ENCODE measurements around the gene MYO18A.
A peak's percentile ranks its signal among the peaks of the same experiment; 100 is the strongest.

The MYO18A gene

DNA sequence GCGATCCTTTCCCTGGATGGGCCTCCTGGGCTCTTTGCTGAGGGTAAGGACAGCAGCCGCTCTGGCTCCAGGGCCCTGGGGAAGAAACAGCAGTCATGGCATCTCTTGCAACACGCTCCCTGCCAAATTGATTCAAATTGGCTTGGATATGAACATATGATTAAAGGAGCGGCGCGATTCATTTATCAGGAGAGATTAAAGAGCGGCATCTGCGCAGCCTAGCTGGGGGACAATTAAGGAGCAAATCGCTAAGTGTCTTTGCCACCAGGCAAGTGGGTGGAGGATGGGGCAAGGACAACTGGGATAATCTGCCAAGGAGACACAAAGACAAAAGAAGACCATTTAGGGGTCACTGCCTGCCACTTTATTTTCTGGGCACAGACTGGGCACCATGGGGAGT, 109.4 kb downstream of the MYO18A start:
- DNase-seq (ENCODE audit: insufficient read length, low spot score) (peak; percentile 73), FAIRE-seq (peak; percentile 90)

DNA sequence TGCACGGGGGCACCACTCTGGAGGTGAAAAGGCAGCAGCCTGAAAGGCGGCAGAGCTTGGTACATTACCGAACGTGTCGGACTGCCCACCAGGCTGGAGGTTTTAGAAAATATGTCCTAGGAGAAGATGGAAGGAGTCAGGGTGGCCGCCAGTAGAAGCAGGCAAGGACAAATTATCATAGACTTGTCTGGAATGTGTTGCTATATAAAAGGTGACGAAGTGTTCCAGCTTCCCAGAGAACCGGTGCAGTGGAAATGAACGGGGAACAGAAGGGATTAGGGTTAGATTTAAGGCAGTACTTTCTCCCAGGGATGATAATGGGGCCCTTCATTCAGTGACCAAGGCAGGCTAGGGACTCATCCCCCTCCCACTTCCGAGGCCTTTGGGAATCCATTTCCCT, 109.9 kb downstream of the MYO18A start:
- TF ChIP-seq, protein P1, sequence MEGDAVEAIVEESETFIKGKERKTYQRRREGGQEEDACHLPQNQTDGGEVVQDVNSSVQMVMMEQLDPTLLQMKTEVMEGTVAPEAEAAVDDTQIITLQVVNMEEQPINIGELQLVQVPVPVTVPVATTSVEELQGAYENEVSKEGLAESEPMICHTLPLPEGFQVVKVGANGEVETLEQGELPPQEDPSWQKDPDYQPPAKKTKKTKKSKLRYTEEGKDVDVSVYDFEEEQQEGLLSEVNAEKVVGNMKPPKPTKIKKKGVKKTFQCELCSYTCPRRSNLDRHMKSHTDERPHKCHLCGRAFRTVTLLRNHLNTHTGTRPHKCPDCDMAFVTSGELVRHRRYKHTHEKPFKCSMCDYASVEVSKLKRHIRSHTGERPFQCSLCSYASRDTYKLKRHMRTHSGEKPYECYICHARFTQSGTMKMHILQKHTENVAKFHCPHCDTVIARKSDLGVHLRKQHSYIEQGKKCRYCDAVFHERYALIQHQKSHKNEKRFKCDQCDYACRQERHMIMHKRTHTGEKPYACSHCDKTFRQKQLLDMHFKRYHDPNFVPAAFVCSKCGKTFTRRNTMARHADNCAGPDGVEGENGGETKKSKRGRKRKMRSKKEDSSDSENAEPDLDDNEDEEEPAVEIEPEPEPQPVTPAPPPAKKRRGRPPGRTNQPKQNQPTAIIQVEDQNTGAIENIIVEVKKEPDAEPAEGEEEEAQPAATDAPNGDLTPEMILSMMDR (IDR thresholded peaks at IDR 0.05; ENCODE audit: insufficient read depth, missing control alignments) = no peak
- FAIRE-seq = no peak

More for the DNA sequence above, 109.4 kb downstream of the MYO18A start:
- TF ChIP-seq, protein P1 (IDR thresholded peaks at IDR 0.05; ENCODE audit: insufficient read depth, missing control alignments) = no peak

DNA sequence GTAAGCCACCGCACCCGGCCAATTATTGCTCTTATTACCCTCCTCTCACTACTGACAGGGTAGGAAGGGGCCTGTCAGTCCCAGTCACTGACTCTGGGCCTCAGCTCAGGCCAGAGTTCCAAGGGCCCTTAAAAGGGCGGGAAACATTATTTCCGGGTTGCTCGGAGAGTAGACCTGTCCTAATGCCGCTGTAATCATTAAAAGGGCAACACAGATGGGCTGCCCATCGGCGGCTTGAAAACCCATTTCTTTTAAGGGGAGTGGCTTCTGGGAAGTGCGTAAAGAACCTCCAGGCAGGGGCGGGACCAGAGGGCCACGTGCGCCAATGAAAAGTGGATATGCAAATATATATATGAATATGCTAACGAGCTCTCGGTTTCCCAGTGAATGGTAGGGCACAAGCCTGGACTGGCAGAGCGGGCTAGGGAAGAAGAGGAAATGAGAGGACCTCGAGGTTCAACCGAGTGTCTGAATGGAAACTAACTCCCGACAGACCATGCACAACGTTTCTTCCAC, 110.6 kb downstream of the MYO18A start:
- TF ChIP-seq, protein P1 (IDR thresholded peaks at IDR 0.05; ENCODE audit: insufficient read depth, missing control alignments) = no peak
- DNase-seq (ENCODE audit: insufficient read length, low spot score) (no peak), FAIRE-seq (no peak)

More for the DNA sequence above, 109.9 kb downstream of the MYO18A start:
- DNase-seq (ENCODE audit: insufficient read length, low spot score) = no peak

DNA sequence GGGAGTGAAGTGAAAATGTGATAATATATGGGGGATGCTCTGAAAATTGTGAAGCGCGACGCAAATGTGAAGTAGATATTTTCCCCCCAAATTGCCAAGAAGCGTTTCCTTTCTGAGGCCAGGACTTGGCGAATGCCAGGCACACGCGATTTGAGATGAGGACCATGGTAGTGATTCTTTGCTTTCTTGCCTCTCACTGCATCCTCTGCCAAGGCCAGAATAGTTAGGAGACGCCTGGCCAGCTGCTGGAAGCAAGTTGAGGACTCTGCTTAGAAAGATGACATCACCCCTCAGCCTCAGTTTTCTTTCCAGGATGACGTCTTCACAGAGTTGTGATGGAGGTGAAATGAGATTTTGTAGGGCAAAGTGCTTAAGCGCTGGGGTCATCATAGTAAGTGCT, 111.4 kb downstream of the MYO18A start:
- FAIRE-seq (no peak), DNase-seq (ENCODE audit: insufficient read length, low spot score) (no peak)
- TF ChIP-seq, protein P1 (IDR thresholded peaks at IDR 0.05; ENCODE audit: insufficient read depth, missing control alignments) = no peak

DNA sequence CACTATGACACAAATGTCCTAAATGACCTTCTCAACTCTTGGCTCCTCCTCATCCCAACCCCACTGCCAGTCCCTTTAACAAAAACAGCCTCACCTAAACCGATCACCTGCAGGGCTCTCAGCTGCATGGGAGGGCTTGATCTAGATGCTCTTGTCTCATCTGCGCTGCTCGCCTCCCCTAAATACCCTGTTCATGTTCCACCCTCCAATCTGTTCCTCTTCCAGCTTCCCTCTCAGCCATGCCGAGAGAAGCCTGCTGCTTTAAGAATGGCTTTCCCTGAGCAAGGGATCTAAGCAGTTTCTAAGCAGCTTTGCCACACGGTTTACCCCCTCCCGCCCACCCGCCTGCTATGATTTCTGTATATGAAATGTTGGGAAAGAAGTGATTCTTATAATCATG, 113.6 kb downstream of the MYO18A start:
- no peak for DNase-seq (ENCODE audit: insufficient read length, low spot score)
- FAIRE-seq = peak; percentile 80
- TF ChIP-seq, protein P1 (IDR thresholded peaks at IDR 0.05; ENCODE audit: insufficient read depth, missing control alignments) = no peak

DNA sequence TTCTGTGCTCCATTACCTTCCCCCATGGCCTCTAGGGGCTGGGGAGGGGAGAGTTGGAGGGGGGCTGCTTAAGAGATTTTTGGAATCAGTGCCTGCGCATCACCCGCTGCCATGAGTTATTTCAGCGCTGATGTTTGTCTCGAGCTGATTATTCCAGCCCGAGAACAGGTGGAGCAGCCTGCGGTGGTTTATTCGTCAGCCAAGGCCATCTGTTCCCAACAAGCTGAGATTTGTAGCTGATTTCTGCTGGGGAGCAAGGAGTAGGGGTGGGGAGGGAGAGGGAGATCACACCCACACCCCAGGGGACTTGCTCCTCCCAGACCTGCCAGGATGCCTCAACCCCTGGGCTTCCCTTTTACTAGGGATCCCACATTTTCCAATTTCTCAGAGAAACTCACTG, 114.2 kb downstream of the MYO18A start:
- TF ChIP-seq, protein P1 (IDR thresholded peaks at IDR 0.05; ENCODE audit: insufficient read depth, missing control alignments) = no peak
- peak; percentile 39 for DNase-seq (ENCODE audit: insufficient read length, low spot score)
- peak; percentile 74 for FAIRE-seq

DNA sequence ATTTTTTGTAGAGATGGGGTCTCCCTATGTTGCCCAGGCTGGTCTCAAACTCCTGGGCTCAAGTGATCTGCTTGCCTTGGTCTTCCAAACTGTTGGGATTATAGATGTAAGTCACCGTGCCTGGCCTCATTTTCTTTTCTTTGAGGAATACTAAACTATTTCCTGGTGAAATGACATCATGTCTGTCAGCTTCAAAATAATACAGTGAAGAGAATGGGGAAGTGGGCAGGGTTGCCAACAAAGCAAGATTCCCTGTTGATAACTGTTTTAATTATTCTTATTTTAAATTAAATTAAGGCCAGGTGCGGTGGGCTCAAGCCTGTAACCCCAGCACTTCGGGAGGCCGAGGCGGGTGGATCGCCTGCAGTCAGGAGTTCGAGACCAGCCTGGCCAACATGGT, 116.2 kb downstream of the MYO18A start:
- FAIRE-seq (no peak), DNase-seq (ENCODE audit: insufficient read length, low spot score) (no peak)
- TF ChIP-seq, protein P1 (IDR thresholded peaks at IDR 0.05; ENCODE audit: insufficient read depth, missing control alignments) = no peak

All from D721Med (cell line).